HEK293 (cell line): ENCODE results near the gene ZNF618.

Source experiments
- CTCF ChIA-PET: fragments of 350-600 bp; formaldehyde crosslinking; extraction: SDS; loops from one replicate; lab custom pipeline; 2021; ENCODE audit warnings: antibody characterized with exemption; lab: Yijun Ruan, JAX
- POLR2A ChIA-PET: fragments of 300-600 bp; formaldehyde crosslinking; extraction: SDS; loops from one replicate; lab custom pipeline; 2020; ENCODE audit warnings: antibody characterized with exemption, inconsistent platforms; lab: Yijun Ruan, JAX
- H3K27ac ChIP-seq: fragments of 200-500 bp; sonication (Bioruptor generic); 2 replicates; pipeline ENCODE4 v1.5.1; 2014; ENCODE audit warnings: low read depth, low read length, control low read depth, inconsistent platforms; ENCODE audit errors: extremely low read depth
- H3K36me3 ChIP-seq, 2 experiments: fragments of 200-500 bp in 1 of 2; sonication (Bioruptor generic) in 1 of 2; 1 replicate in 1 of 2; 2 replicates in 1 of 2; pipeline ENCODE4 v1.5.1; 2014 to 2017; ENCODE audit warnings: inconsistent platforms in 2 of 2, low read length in 2 of 2; ENCODE audit not compliant: control insufficient read depth in 2 of 2, insufficient read depth in 1 of 2
- H3K4me1 ChIP-seq: fragments of 200-500 bp; sonication (Bioruptor generic); 2 replicates; pipeline ENCODE4 v1.5.1; 2014; ENCODE audit warnings: mild to moderate bottlenecking, low read length, inconsistent platforms; ENCODE audit not compliant: control insufficient read depth, insufficient read depth
- H3K4me3 ChIP-seq: 2 replicates; pipeline ENCODE4 v1.5.1; 2011; ENCODE audit warnings: low read depth, mild to moderate bottlenecking, control low read depth, low read length, moderate library complexity
- H3K9me3 ChIP-seq: fragments of 200-500 bp; sonication (Bioruptor generic); 2 replicates; pipeline ENCODE4 v1.5.1; 2014; ENCODE audit warnings: low read depth, low read length, inconsistent platforms; ENCODE audit not compliant: control insufficient read depth, insufficient read depth
- ELK4 ChIP-seq: IDR thresholded peaks from 2 replicates; pipeline ENCODE4 v1.6.1; 2011; ENCODE audit warnings: mild to moderate bottlenecking, low read depth, low read length, borderline replicate concordance
- HOXC10 ChIP-seq: sonication (generic); formaldehyde crosslinking; IDR thresholded peaks from 2 replicates; pipeline ENCODE4 v1.8.1; 2023; ENCODE audit warnings: mild to moderate bottlenecking, missing genetic modification reagents
- TRIM28 ChIP-seq: IDR thresholded peaks from 2 replicates; pipeline ENCODE4 v1.6.1; 2011; ENCODE audit warnings: low read length, control low read depth, borderline replicate concordance
- ZBTB1 ChIP-seq: fragments of 450-650 bp; formaldehyde crosslinking; IDR thresholded peaks from 2 replicates; pipeline ENCODE4 v1.5.1; 2016; ENCODE audit warnings: missing biosample characterization, missing genetic modification characterization
- ZBTB11 ChIP-seq: fragments of 450-650 bp; formaldehyde crosslinking; conservative IDR thresholded peaks from 2 replicates; pipeline ENCODE4 v1.5.1; 2016; ENCODE audit warnings: low read depth, missing biosample characterization, missing genetic modification characterization
- ZBTB48 ChIP-seq: fragments of 450-650 bp; formaldehyde crosslinking; IDR thresholded peaks from 2 replicates; pipeline ENCODE4 v1.5.1; 2016; ENCODE audit warnings: missing biosample characterization, missing genetic modification characterization
- ZFHX2 ChIP-seq: fragments of 450-650 bp; formaldehyde crosslinking; conservative IDR thresholded peaks from 2 replicates; pipeline ENCODE4 v1.5.1; 2016; ENCODE audit warnings: missing biosample characterization, missing genetic modification characterization
- ZIC2 ChIP-seq: fragments of 450-650 bp; formaldehyde crosslinking; IDR thresholded peaks from 2 replicates; pipeline ENCODE4 v1.5.1; 2016; ENCODE audit warnings: missing biosample characterization, missing genetic modification characterization
- ZNF114 ChIP-seq: fragments of 450-650 bp; formaldehyde crosslinking; IDR thresholded peaks from 2 replicates; pipeline ENCODE4 v1.5.0; 2017; ENCODE audit warnings: missing biosample characterization, missing genetic modification characterization
- ZNF280C ChIP-seq: fragments of 450-650 bp; formaldehyde crosslinking; IDR thresholded peaks from 2 replicates; pipeline ENCODE4 v1.5.1; 2016; ENCODE audit warnings: missing biosample characterization, missing genetic modification characterization
- ZNF404 ChIP-seq: fragments of 450-650 bp; formaldehyde crosslinking; IDR thresholded peaks from 2 replicates; pipeline ENCODE4 v1.5.1; 2017; ENCODE audit warnings: missing biosample characterization, missing genetic modification characterization
- ZNF433 ChIP-seq: fragments of 450-650 bp; formaldehyde crosslinking; IDR thresholded peaks from 2 replicates; pipeline ENCODE4 v1.5.1; 2016; ENCODE audit warnings: missing biosample characterization, missing genetic modification characterization, low read depth
- ZNF548 ChIP-seq: fragments of 450-650 bp; formaldehyde crosslinking; IDR thresholded peaks from 2 replicates; pipeline ENCODE4 v1.5.1; 2016; ENCODE audit warnings: missing biosample characterization, missing genetic modification characterization
- ZNF558 ChIP-seq: fragments of 450-650 bp; formaldehyde crosslinking; IDR thresholded peaks from 2 replicates; pipeline ENCODE4 v1.5.1; 2016; ENCODE audit warnings: missing biosample characterization, missing genetic modification characterization
- ZNF585B ChIP-seq: fragments of 450-650 bp; formaldehyde crosslinking; IDR thresholded peaks from 2 replicates; pipeline ENCODE4 v1.5.1; 2016; ENCODE audit warnings: missing biosample characterization, missing genetic modification characterization
- ZNF596 ChIP-seq: fragments of 450-650 bp; IDR thresholded peaks from 2 replicates; pipeline ENCODE4 v1.5.0; 2018; ENCODE audit warnings: missing biosample characterization, mild to moderate bottlenecking, missing genetic modification characterization, moderate library complexity
- ZSCAN30 ChIP-seq: fragments of 450-650 bp; IDR thresholded peaks from 2 replicates; pipeline ENCODE4 v1.5.1; 2018; ENCODE audit warnings: missing biosample characterization, mild to moderate bottlenecking, missing genetic modification characterization, moderate library complexity

Gene ZNF618

GRCh38 chr9:114083666-114084065, 207.6 kb downstream of the ZNF618 start (continued):
- TF ChIP-seq ZNF280C (tag by site-specific recombination), result no peak
- no peak for TF ChIP-seq ZNF548
- no peak for TF ChIP-seq ZNF558 (tag by site-specific recombination)
- TF ChIP-seq ZFHX2 (tag by site-specific recombination), result no peak
- TF ChIP-seq ZNF433, result no peak
- TF ChIP-seq ELK4, result no peak
- no peak for TF ChIP-seq ZNF585B (tag by site-specific recombination)
- TF ChIP-seq ZBTB11 (tag by site-specific recombination), result no peak
- no peak for TF ChIP-seq ZNF114 (tag by site-specific recombination)
- no peak for TF ChIP-seq ZIC2 (tag by site-specific recombination)
- no peak for TF ChIP-seq HOXC10 (CRISPR knock-in tag)
- no peak for TF ChIP-seq TRIM28
- no peak for TF ChIP-seq ZSCAN30 (tag by site-specific recombination)
- no peak for TF ChIP-seq ZNF404 (tag by site-specific recombination)
- TF ChIP-seq, all 188 proteins: peak for 0

- ChIA-PET POLR2A (no interaction called here), CTCF (interaction anchor here (0.6 to 5.2 kb wide), 15 partner anchors 10 to 1629 kb away, joined by 3 to 144 read pairs (median 5); partner anchors contain the start of gene KIF12)
- no peak overlapping the region for H3K4me3 ChIP-seq
- H3K36me3 ChIP-seq, result no peaks in the 10 kb centered on the region
- H3K4me1 ChIP-seq, result no peaks in the 10 kb centered on the region
- no peak overlapping the region for H3K27ac ChIP-seq
- TF ChIP-seq ZBTB48 (tag by site-specific recombination) (no peak), ZBTB1 (tag by site-specific recombination) (no peak)
- no peaks in the 10 kb centered on the region for H3K9me3 ChIP-seq
These were observed 208.4 kb downstream of the ZNF618 start for GRCh38 chr9:114084282-114085073.

GRCh38 chr9:114085387-114085789, 209.3 kb downstream of the ZNF618 start:
- ChIA-PET POLR2A (no interaction called here), CTCF (interaction anchor here (0.9 to 5.2 kb wide), 3 partner anchors 24 to 373 kb away, joined by 4 to 144 read pairs (median 139); no protein-coding TSS in a partner anchor)
- no peak overlapping the region for H3K27ac ChIP-seq
- H3K4me1 ChIP-seq, result no peaks in the 10 kb centered on the region
- no peak for TF ChIP-seq ZNF596 (tag by site-specific recombination)
- H3K36me3 ChIP-seq, result no peaks in the 10 kb centered on the region
- H3K9me3 ChIP-seq, result no peaks in the 10 kb centered on the region
- H3K4me3 ChIP-seq, result no peak overlapping the region
